ENCODE measurements around the gene SFTPB.

Gene SFTPB

DNA sequence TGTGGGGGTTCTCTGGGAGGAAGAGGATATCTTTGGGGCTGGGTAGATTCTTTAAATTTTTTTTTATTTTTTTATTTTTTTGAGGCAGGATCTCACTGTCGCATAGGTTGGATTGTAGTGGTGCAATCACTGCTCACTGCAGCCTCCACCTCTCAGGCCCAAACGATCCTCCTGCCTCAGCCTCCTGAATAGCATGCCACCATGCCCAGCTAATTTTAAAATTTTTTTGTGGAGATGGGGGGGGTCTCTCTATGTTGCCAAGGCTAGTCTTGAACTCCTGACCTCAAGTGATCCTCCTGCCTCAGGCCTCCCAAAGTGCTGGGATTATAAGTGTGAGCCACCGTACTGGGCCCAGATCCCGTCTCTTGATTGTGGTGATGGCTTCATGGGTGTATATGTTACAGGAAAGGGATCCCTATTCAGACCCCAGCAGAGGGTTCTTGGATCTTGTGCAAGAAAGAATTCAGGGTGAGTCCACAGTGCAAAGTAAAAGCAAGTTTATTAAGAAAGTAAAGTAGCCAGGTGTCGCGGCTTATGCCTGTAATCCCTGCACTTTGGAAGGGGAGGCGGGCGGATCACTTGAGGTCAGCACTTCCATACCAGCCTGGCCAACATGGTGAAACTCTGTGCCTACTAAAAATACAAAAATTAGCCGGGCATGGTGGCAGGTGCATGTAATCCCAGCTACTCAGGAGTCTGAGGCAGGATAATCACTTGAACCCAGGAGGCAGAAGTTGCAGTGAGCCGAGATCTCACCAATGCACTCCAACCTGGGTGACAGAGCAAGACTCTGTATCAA is 54.1 kb downstream of the SFTPB start:
- DNase-seq (ENCODE audit: low read depth, low spot score): no peak
- CTCF ChIA-PET: no interaction called here
- POLR2A ChIA-PET: no interaction called here
- H3K4me3 ChIP-seq (ENCODE audit: low read depth, low read length): no peak overlapping the region
- TF ChIP-seq, protein P1, sequence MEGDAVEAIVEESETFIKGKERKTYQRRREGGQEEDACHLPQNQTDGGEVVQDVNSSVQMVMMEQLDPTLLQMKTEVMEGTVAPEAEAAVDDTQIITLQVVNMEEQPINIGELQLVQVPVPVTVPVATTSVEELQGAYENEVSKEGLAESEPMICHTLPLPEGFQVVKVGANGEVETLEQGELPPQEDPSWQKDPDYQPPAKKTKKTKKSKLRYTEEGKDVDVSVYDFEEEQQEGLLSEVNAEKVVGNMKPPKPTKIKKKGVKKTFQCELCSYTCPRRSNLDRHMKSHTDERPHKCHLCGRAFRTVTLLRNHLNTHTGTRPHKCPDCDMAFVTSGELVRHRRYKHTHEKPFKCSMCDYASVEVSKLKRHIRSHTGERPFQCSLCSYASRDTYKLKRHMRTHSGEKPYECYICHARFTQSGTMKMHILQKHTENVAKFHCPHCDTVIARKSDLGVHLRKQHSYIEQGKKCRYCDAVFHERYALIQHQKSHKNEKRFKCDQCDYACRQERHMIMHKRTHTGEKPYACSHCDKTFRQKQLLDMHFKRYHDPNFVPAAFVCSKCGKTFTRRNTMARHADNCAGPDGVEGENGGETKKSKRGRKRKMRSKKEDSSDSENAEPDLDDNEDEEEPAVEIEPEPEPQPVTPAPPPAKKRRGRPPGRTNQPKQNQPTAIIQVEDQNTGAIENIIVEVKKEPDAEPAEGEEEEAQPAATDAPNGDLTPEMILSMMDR (IDR thresholded peaks at IDR 0.05; ENCODE audit: insufficient read depth, low read length, missing control alignments): no peak

DNA sequence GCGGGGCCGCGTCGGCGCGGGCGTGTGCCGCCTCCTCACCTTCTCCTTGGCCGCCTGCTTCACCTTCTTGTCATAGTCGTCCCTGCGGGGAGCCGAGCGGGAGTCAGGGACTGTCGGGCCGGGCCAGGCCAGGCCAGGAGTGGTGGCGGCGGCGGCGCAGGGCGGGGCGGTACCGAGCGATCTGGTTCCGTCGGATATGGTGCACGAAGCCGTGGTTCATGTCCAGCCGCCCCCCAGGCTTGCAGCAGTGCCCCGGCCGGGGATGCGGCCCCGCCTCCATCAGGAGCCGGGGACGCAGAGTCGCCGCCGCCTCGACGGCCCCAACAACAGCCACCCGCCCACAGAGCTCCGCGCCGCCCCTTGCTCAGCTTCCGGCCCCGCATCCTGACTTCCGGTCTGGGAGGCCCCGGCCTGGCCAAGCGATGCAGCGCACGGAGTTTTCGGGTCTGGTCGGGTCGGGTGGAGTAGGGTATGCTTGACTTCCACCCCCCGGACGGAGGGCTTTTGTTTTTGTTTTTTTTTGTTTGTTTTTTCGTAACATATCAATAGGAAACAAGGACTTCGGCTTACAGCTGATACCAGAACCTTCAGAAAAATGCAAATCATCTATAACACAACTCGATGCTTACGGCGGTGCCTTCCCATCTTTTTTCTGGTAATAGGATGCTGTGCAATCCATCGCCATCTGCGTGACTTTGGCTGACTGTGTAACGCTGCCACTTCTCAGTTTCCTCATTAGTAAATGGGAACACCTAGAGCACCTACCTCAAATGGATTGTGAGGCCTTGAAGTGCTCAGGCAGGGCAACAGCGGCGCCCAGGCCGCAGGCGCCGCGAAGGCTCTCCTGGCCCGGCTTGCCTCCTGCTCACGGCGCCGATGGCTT is 56.1 kb downstream of the SFTPB start, which contains the start of gene C2orf68:
TSS of gene C2orf68 (minus strand) at position 362 of the 883 bp plus-strand sequence. CDS start at position 280, 82 bp downstream.
- DNase-seq (ENCODE audit: low read depth, low spot score): no peak
- POLR2A ChIA-PET: interaction anchor here (0.7 to 1.3 kb wide), 7 partner anchors 9 to 502 kb away, joined by 3 to 5 read pairs (median 4); partner anchors contain the start of genes MAT2A, RNF181 and TMEM150A
- CTCF ChIA-PET: interaction anchor here (1.1 kb wide), 1 partner anchor 26 kb away, joined by 4 read pairs; no protein-coding TSS in a partner anchor
- TF ChIP-seq, protein P1 (IDR thresholded peaks at IDR 0.05; ENCODE audit: insufficient read depth, low read length, missing control alignments): no peak
- H3K4me3 ChIP-seq (ENCODE audit: low read depth, low read length): peak within 1 kb of the TSS; percentile 83

DNA sequence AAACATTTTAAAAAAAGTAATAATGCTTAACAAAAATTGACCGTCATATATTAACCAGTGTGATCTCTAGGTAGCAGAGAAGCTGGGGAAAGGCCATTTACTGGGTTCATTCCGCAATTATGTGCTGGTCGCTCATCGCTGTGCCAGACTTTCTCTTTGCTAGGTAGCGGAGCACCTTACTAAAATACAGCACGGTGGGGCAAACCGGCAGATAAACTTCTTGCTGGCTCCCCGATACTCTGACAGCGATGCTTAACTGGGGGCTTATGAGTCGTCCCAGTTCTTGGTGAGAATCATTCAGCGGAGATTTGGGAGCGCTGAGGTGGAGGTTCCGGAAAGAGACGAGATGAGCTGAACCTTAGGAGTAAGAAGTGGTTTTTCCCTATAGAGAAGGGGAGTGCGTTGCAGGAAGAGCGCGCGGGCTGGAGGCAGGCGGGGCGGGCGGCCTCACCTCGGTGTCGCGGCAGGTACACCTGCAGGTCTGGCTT is 56.7 kb downstream of the SFTPB start:
- POLR2A ChIA-PET: interaction anchor here (0.7 to 1.3 kb wide), 6 partner anchors 8 to 503 kb away, joined by 3 to 5 read pairs (median 4); partner anchors contain the start of genes RNF181 and TMEM150A
- TF ChIP-seq, protein P1 (IDR thresholded peaks at IDR 0.05; ENCODE audit: insufficient read depth, low read length, missing control alignments): no peak
- peak overlapping the region; percentile 83 for H3K4me3 ChIP-seq (ENCODE audit: low read depth, low read length)
- DNase-seq (ENCODE audit: low read depth, low spot score): no peak
- CTCF ChIA-PET: interaction anchor here (1.1 kb wide), 1 partner anchor 26 kb away, joined by 4 read pairs; no protein-coding TSS in a partner anchor

Data from AG04449 (cell line).